C4-2B (cell line): Measurements from ENCODE around the gene TLX2.
A peak's percentile ranks its signal among the peaks of the same experiment; 100 is the strongest.

Experiments
- H3K27ac ChIP-seq: fragments of 450-650 bp; 2 replicates; pipeline ENCODE4 v1.5.1; 2017
- CTCF ChIP-seq: fragments of 450-650 bp; conservative IDR thresholded peaks from 2 replicates; pipeline ENCODE4 v1.5.1; 2017; ENCODE audit warnings: mild to moderate bottlenecking
- ZFX ChIP-seq: fragments of 450-650 bp; IDR thresholded peaks from 2 replicates; pipeline ENCODE4 v1.6.1; 2017

The TLX2 gene

DNA sequence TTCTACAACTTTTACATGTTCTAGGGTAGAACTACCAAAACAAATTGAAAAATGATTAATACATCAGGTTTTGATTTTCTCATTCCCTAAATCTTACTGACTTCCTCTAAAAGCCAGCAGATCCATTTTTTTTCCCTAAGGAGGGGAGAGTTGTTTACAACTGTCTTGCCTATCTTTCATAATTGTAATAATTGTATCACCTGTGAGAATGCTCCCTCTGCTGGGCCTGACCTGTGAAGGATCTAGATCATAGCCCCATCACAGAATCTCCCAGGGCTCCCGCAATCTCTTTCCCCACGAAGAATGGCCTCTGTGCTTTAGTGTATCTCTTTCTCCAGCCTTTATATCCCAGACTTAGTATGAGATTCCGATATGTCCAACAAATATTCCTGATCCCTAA lies 30.4 kb downstream of the TLX2 start:
- TF ChIP-seq ZFX (no peak), CTCF (peak; percentile 30)
- no peak overlapping the region for H3K27ac ChIP-seq

DNA sequence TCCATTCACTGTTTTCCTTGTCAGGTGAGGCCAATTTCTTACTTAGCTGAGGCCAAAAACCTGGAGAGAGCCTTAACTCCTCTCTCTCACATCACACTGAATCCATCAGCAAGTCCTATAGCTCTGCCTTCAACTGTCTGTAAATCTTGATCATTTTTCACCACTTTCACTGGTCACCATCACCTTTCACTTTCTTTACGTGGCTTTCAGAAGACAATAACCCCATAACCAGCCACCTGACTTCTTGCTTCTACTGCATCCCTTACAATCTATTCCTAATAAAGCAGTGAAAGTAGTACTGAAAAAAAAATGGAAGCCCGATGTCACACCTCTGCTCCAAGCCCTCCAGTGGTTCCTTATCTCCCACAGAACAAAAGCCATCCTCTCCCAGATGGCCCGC lies 31.8 kb downstream of the TLX2 start:
- TF ChIP-seq CTCF (no peak), ZFX (no peak)
- H3K27ac ChIP-seq = no peak overlapping the region

DNA sequence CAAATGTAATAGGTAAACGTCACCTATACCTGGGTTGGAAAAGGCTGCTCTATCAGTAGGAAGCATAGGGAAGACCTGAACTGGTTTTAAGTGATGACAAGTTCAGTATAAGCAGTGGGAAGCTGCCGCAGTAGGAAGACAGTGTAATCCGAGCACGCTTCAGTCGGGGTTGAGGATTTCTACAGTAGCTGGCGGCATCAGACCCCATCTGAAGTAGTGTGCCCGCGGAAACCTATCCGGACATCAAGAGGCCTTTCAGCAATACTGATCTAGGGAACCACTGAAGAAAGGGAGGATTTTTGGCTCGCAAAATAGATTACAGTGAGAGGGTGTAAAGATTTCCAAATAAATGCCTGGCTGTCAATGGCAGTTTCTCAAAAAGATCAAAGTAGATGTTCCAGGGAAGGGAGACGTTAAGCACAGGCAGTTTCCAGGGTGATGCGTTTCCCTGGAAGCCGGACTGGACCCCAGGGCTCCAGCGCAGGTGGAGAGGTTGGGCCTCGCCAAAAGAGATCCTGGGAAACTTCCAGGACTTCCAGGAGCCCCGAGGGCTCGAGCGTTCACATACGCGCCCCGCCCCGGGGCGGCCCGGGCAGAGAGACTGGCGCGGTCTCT lies 34.1 kb downstream of the TLX2 start:
- TF ChIP-seq ZFX = no peak
- H3K27ac ChIP-seq = peak overlapping the region; percentile 80

GRCh38 chr2:74548900-74549826 lies 34.9 kb downstream of the TLX2 start:
- TF ChIP-seq CTCF = no peak
- peak; percentile 26; the same call in 1 of the 2 replicates for TF ChIP-seq ZFX
- H3K27ac ChIP-seq = peak overlapping the region; percentile 80

- TF ChIP-seq ZFX (no peak), CTCF (no peak)
- peak overlapping the region; percentile 80; the same call in 1 of the 2 replicates for H3K27ac ChIP-seq
Measured at GRCh38 chr2:74550231-74550630, 36.0 kb downstream of the TLX2 start.

GRCh38 chr2:74551530-74551929 lies 37.3 kb downstream of the TLX2 start:
- no peak for TF ChIP-seq CTCF
- no peak for TF ChIP-seq ZFX
- H3K27ac ChIP-seq = no peak overlapping the region

DNA sequence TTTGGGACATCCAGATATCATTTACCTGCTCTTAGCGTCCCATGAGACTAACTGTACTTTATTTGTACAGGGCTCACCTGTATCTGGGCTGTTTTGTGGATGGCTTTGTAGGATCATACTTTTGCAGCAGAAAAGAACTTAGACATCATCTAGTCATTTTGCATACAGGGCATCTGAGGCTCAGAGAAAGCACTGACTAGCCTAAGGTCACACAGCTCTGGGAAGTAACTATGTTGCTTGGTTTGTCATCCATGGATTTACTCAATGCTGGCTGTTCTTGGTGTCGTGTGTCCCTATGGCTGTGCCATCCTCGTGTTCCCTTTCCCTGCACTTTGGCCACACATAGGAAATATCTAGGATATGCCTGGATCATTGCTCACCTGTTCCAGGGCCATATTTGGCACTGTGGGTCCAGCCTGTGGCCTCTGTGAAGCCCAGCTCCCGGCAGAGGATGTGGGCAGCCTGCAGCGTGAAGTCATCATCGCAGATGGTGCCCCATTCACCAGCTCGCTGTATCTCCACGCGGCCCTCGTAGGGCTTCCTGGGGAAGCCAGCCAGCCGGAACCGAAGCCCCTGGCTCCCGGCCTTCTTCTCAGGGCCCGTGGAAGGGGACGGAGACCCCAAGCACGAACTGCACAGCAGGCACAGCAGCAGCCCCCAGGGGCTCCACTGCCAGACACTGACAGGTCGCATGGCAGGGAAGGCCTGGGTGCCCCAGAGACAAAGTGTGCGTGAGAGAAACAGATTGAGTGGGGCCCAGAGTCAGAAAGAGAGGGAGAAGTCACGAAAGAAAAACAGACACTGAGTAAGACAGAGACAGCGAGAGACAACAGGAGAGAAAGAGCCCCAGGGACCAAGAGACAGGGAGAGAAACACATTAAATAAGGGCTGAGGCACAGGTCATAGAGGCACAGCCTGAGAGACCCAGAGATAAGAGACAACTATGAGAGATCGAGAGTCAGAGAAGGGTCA lies 38.0 kb downstream of the TLX2 start:
- no peak overlapping the region for H3K27ac ChIP-seq
- TF ChIP-seq CTCF (no peak), ZFX (no peak)
